Measurements from ENCODE around the gene CD6. TPM values are rescaled to one million over a fixed set of nuclear protein-coding genes. Genes with fewer than 3 reads are reported as not detected.

Gene CD6
- polyA plus RNA-seq, 1 donor (not counting 4 experiments of a cell fraction or from before 2014, with no cell fraction given) = 0.03 TPM

DNA sequence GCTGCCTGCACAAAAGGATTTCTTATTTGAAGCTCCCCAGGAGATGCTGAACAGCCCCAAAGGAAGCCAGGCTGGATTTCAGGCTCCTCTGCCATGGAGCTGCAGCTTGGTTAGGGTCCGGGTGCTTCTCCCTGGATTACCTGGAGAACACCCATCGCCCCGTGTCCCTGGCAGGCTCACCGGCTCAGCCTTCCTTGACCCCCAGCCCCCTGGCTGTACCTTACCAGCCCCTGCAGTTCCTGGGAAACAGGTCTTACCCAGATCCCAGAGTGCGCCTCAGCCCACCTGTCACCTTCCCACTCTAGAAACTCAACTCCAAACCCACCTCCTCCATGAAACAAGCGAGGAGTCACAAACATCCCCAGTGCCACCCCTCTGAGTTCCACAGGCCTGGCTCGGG, 85.5 kb downstream of the CD6 start:
- Histone ChIP-seq H3K79me2 (ENCODE audit: control insufficient read depth, insufficient read depth, low read length) (no peaks in the 10 kb centered on the region), H3K9ac (ENCODE audit: control insufficient read depth, extremely low read depth, insufficient read depth, low read length) (no peak overlapping the region), H3K9me1 (ENCODE audit: control insufficient read depth, extremely low read depth, insufficient read depth, low read length) (no peaks in the 10 kb centered on the region), H3K27ac (ENCODE audit: control insufficient read depth, insufficient read depth, low read length) (no peak overlapping the region), H3K4me1 (ENCODE audit: control insufficient read depth, extremely low read depth, insufficient read depth, low read length) (peaks cover 16% of the 10 kb centered on the region), H2AFZ (ENCODE audit: control insufficient read depth, low read length) (no peak overlapping the region), H3K4me2 (ENCODE audit: control insufficient read depth, extremely low read depth, insufficient read depth, low read depth, low read length) (no peak overlapping the region), H3K27me3 (ENCODE audit: control insufficient read depth, extremely low read depth, insufficient read depth, low read length) (no peaks in the 10 kb centered on the region), H3K9me3 (ENCODE audit: control insufficient read depth, low read depth, low read length) (no peaks in the 10 kb centered on the region), H4K20me1 (ENCODE audit: control insufficient read depth, extremely low read depth, insufficient read depth, low read length) (no peaks in the 10 kb centered on the region), H3K36me3 (ENCODE audit: control insufficient read depth in 2 of 2, extremely low read depth in 1 of 2, insufficient read depth in 2 of 2, low read length in 2 of 2) (no peaks in the 10 kb centered on the region), H3K4me3 (ENCODE audit: control insufficient read depth in 2 of 3, extremely low read depth in 1 of 3, insufficient read depth in 2 of 3, low read depth in 1 of 3, low read length in 3 of 3) (no peak overlapping the region)
- no peak for FAIRE-seq
- no peak for DNase-seq (ENCODE audit: low read depth, low spot score)
- TF ChIP-seq, protein P1, sequence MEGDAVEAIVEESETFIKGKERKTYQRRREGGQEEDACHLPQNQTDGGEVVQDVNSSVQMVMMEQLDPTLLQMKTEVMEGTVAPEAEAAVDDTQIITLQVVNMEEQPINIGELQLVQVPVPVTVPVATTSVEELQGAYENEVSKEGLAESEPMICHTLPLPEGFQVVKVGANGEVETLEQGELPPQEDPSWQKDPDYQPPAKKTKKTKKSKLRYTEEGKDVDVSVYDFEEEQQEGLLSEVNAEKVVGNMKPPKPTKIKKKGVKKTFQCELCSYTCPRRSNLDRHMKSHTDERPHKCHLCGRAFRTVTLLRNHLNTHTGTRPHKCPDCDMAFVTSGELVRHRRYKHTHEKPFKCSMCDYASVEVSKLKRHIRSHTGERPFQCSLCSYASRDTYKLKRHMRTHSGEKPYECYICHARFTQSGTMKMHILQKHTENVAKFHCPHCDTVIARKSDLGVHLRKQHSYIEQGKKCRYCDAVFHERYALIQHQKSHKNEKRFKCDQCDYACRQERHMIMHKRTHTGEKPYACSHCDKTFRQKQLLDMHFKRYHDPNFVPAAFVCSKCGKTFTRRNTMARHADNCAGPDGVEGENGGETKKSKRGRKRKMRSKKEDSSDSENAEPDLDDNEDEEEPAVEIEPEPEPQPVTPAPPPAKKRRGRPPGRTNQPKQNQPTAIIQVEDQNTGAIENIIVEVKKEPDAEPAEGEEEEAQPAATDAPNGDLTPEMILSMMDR (optimal IDR thresholded peaks at IDR 0.05 in 1 of 3, IDR thresholded peaks at IDR 0.05 in 1 of 3, conservative IDR thresholded peaks at IDR 0.05 in 1 of 3; ENCODE audit: extremely low read depth in 1 of 3, insufficient read depth in 2 of 3, low read length in 3 of 3) = no peak
- no peak for TF ChIP-seq EZH2 (IDR thresholded peaks at IDR 0.05; ENCODE audit: low read length)
- dilution Hi-C loops (cut with MboI; ENCODE audit: extremely low pct_ligation_motif_present, low sequenced_read_pairs) = no loop called here

DNA sequence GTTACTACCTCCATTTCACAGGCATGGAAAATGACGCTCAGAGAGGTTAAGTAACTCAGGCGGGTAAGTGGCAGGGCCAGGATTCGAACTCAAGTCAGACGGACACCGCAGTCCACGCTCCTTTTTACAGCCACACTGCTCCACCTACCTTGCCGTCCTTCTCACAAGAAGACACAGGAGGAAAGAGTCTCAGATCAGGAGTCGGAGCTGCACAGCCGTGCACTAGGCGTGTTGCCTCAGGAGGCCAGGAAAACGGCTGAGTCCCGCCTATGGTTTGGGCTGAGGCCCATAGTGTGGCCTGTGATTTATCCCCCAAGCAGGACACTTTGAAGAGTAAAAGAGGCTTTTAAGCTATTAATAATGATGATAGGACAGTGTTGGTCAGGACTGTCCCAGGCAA, 86.1 kb downstream of the CD6 start:
- Histone ChIP-seq H3K9ac (ENCODE audit: control insufficient read depth, extremely low read depth, insufficient read depth, low read length) (no peak overlapping the region), H3K4me2 (ENCODE audit: control insufficient read depth, extremely low read depth, insufficient read depth, low read depth, low read length) (no peak overlapping the region), H4K20me1 (ENCODE audit: control insufficient read depth, extremely low read depth, insufficient read depth, low read length) (no peaks in the 10 kb centered on the region), H3K79me2 (ENCODE audit: control insufficient read depth, insufficient read depth, low read length) (no peaks in the 10 kb centered on the region), H3K27ac (ENCODE audit: control insufficient read depth, insufficient read depth, low read length) (no peak overlapping the region), H3K36me3 (ENCODE audit: control insufficient read depth in 2 of 2, extremely low read depth in 1 of 2, insufficient read depth in 2 of 2, low read length in 2 of 2) (no peaks in the 10 kb centered on the region), H3K9me1 (ENCODE audit: control insufficient read depth, extremely low read depth, insufficient read depth, low read length) (no peaks in the 10 kb centered on the region), H3K27me3 (ENCODE audit: control insufficient read depth, extremely low read depth, insufficient read depth, low read length) (no peaks in the 10 kb centered on the region), H3K4me1 (ENCODE audit: control insufficient read depth, extremely low read depth, insufficient read depth, low read length) (peaks cover 17% of the 10 kb centered on the region), H2AFZ (ENCODE audit: control insufficient read depth, low read length) (no peak overlapping the region), H3K4me3 (ENCODE audit: control insufficient read depth in 2 of 3, extremely low read depth in 1 of 3, insufficient read depth in 2 of 3, low read depth in 1 of 3, low read length in 3 of 3) (no peak overlapping the region), H3K9me3 (ENCODE audit: control insufficient read depth, low read depth, low read length) (no peaks in the 10 kb centered on the region)
- no peak for TF ChIP-seq EZH2 (IDR thresholded peaks at IDR 0.05; ENCODE audit: low read length)
- TF ChIP-seq, protein P1 (optimal IDR thresholded peaks at IDR 0.05 in 1 of 3, IDR thresholded peaks at IDR 0.05 in 1 of 3, conservative IDR thresholded peaks at IDR 0.05 in 1 of 3; ENCODE audit: extremely low read depth in 1 of 3, insufficient read depth in 2 of 3, low read length in 3 of 3) = no peak
- dilution Hi-C loops (cut with MboI; ENCODE audit: extremely low pct_ligation_motif_present, low sequenced_read_pairs) = no loop called here
- FAIRE-seq (no peak), DNase-seq (ENCODE audit: low read depth, low spot score) (no peak)

Measured in keratinocyte (primary cell).